SK-N-SH (cell line): ENCODE results near the gene USO1. TPM values are rescaled to one million over a fixed set of nuclear protein-coding genes. Genes with fewer than 3 reads are reported as not detected.

Source experiments
- CTCF ChIA-PET: fragments of 300-600, 350-600 bp; formaldehyde crosslinking; extraction: SDS; loops from one replicate; lab custom pipeline; 2021; lab: Yijun Ruan, JAX
- POLR2A ChIA-PET: fragments of 350-600 bp; sonication (Branson Sonifier 250); formaldehyde crosslinking; extraction: SDS; loops from one replicate; lab custom pipeline; 2020; ENCODE audit warnings: antibody characterized with exemption, inconsistent platforms; lab: Yijun Ruan, JAX
- DNase-seq: peaks from one replicate; pipeline ENCODE4 v3.0.0; 2012
- H2AFZ ChIP-seq: fragments of 200-600 bp; sonication (generic); 2 replicates; pipeline ENCODE4 v1.8.1; 2016; ENCODE audit warnings: antibody characterized with exemption, mild to moderate bottlenecking, low read depth
- H3F3A ChIP-seq: fragments of 200-600 bp; sonication (generic); replicated peaks from 2 replicates; pipeline ENCODE3; 2016; ENCODE audit warnings: antibody characterized with exemption, mild to moderate bottlenecking; ENCODE audit not compliant: insufficient read depth
- H3K27ac ChIP-seq, 2 experiments: fragments of 200-500 bp in 1 of 2; fragments of 200-600 bp in 1 of 2; sonication (Bioruptor generic) in 1 of 2; sonication (generic), shearing (Covaris generic) in 1 of 2; 2 replicates each; pipeline versions ENCODE4 v1.5.1 to v1.6.1; 2014 to 2016; ENCODE audit warnings: low read depth in 2 of 2, inconsistent platforms in 1 of 2, low read length in 1 of 2, mild to moderate bottlenecking in 1 of 2, mixed read lengths in 1 of 2
- H3K27me3 ChIP-seq: fragments of 200-600 bp; sonication (generic), shearing (Covaris generic); 2 replicates; pipeline ENCODE4 v1.6.1; 2016; ENCODE audit warnings: mixed run types; ENCODE audit not compliant: insufficient read depth
- H3K36me3 ChIP-seq, 2 experiments: fragments of 200-500 bp in 1 of 2; fragments of 200-600 bp in 1 of 2; sonication (Bioruptor generic) in 1 of 2; sonication (generic) in 1 of 2; replicated peaks in 1 of 2; 2 replicates each; pipeline versions ENCODE3 to v1.5.1; 2014 to 2016; ENCODE audit warnings: low read length in 1 of 2, mild to moderate bottlenecking in 1 of 2; ENCODE audit not compliant: insufficient read depth in 2 of 2, control insufficient read depth in 1 of 2
- H3K4me1 ChIP-seq, 2 experiments: fragments of 200-500 bp in 1 of 2; fragments of 200-600 bp in 1 of 2; sonication (Bioruptor generic) in 1 of 2; sonication (generic), shearing (Covaris generic) in 1 of 2; 2 replicates each; pipeline versions ENCODE4 v1.5.1 to v1.6.1; 2014 to 2016; ENCODE audit warnings: low read depth in 1 of 2, low read length in 1 of 2, mixed run types in 1 of 2; ENCODE audit not compliant: insufficient read depth in 2 of 2, control insufficient read depth in 1 of 2
- H3K4me2 ChIP-seq: fragments of 200-600 bp; sonication (generic), shearing (Covaris generic); 2 replicates; pipeline ENCODE4 v1.6.1; 2017; ENCODE audit warnings: mixed run types
- H3K4me3 ChIP-seq, 2 experiments: fragments of 200-500 bp in 1 of 2; fragments of 200-600 bp in 1 of 2; sonication (Bioruptor generic) in 1 of 2; sonication (generic), shearing (Covaris generic) in 1 of 2; 2 replicates each; pipeline versions ENCODE4 v1.5.1 to v1.8.1; 2014 to 2016; ENCODE audit warnings: low read depth in 2 of 2, inconsistent platforms in 1 of 2, low read length in 1 of 2, mild to moderate bottlenecking in 1 of 2, mixed read lengths in 1 of 2, moderate library complexity in 1 of 2
- H3K79me2 ChIP-seq: fragments of 200-600 bp; sonication (generic); 2 replicates; pipeline ENCODE4 v1.8.1; 2017; ENCODE audit warnings: mild to moderate bottlenecking; ENCODE audit not compliant: insufficient read depth
- H3K9ac ChIP-seq: fragments of 200-600 bp; sonication (generic); 2 replicates; pipeline ENCODE4 v1.6.1; 2017; ENCODE audit warnings: mixed run types
- H3K9me2 ChIP-seq: fragments of 200-600 bp; sonication (generic); 2 replicates; pipeline ENCODE4 v1.6.1; 2017; ENCODE audit warnings: mixed run types
- H3K9me3 ChIP-seq: fragments of 200-600 bp; sonication (generic); 2 replicates; pipeline ENCODE4 v1.6.1; 2017; ENCODE audit warnings: mixed run types, mild to moderate bottlenecking, moderate library complexity
- H4K20me1 ChIP-seq: fragments of 200-600 bp; sonication (generic); 2 replicates; pipeline ENCODE4 v1.6.1; 2017; ENCODE audit warnings: mild to moderate bottlenecking, mixed run types; ENCODE audit not compliant: insufficient read depth
- CHD2 ChIP-seq: fragments of 150-350 bp; IDR thresholded peaks from 2 replicates; pipeline ENCODE4 v1.6.1; 2018; ENCODE audit warnings: low read length; ENCODE audit not compliant: partially characterized antibody
- ELF1 ChIP-seq: IDR thresholded peaks from 2 replicates; pipeline ENCODE4 v1.4.0; 2012
- FOSL2 ChIP-seq: IDR thresholded peaks from 2 replicates; pipeline ENCODE4 v1.4.0; 2012; ENCODE audit warnings: low read depth, mild to moderate bottlenecking, moderate library complexity, borderline replicate concordance
- GATA2 ChIP-seq: sonication (generic); formaldehyde crosslinking; IDR thresholded peaks from 2 replicates; pipeline ENCODE4 v1.5.0; 2020; ENCODE audit warnings: mild to moderate bottlenecking, missing genetic modification reagents
- MXI1 ChIP-seq: IDR thresholded peaks from 2 replicates; pipeline ENCODE4 v1.6.1; 2012; ENCODE audit warnings: mild to moderate bottlenecking, low read depth, low read length, improper control_type of control experiment
- RCOR1 ChIP-seq: fragments of 150-350 bp; IDR thresholded peaks from 2 replicates; pipeline ENCODE4 v1.6.1; 2017; ENCODE audit warnings: antibody characterized with exemption, low read length
- RXRA ChIP-seq: IDR thresholded peaks from 2 replicates; pipeline ENCODE4 v1.4.0; 2012; ENCODE audit warnings: low read depth, mild to moderate bottlenecking, borderline replicate concordance
- SIN3A ChIP-seq: IDR thresholded peaks from 2 replicates; pipeline ENCODE4 v1.6.1; 2012; ENCODE audit warnings: low read depth, mild to moderate bottlenecking, low read length, moderate library complexity, borderline replicate concordance
- TAF1 ChIP-seq: IDR thresholded peaks from 2 replicates; pipeline ENCODE4 v1.6.1; 2012; ENCODE audit warnings: low read depth, mild to moderate bottlenecking, low read length, moderate library complexity, borderline replicate concordance
- TEAD4 ChIP-seq: IDR thresholded peaks from 2 replicates; pipeline ENCODE4 v1.4.0; 2012; ENCODE audit warnings: mild to moderate bottlenecking, borderline replicate concordance; ENCODE audit not compliant: insufficient read depth
- YY1 ChIP-seq: IDR thresholded peaks from 2 replicates; pipeline ENCODE4 v1.4.0; 2012; ENCODE audit warnings: low read depth, mild to moderate bottlenecking
- WGBS: methylation state at CpG from one replicate; pipeline ENCODE4 v1.1.6; 2017; ENCODE audit warnings: low lambda C conversion rate; 5-methylcytosine and 5-hydroxymethylcytosine counted together
- polyA plus RNA-seq, 3 experiments: library from polyadenylated mRNA; depleted of rRNA; stranded (reverse); fragments of >200 nt; gene quantifications; 2 replicates each; pipeline ENCODE4 v1.2.3, GENCODE V29; 2012
- TF ChIP-seq, protein P1 (sequence below): IDR thresholded peaks from 2 replicates; pipeline ENCODE4 v1.6.1; 2012; ENCODE audit warnings: mild to moderate bottlenecking, low read depth, low read length, moderate library complexity
- TF ChIP-seq, protein P2 (sequence below): fragments of 200-600 bp; sonication (generic); IDR thresholded peaks from 2 replicates; pipeline ENCODE4 v1.6.1; 2017; ENCODE audit warnings: antibody characterized with exemption, mild to moderate bottlenecking, moderate library complexity
- TF ChIP-seq, protein P3 (sequence below): IDR thresholded peaks from 2 replicates; pipeline ENCODE4 v1.4.0; 2012; ENCODE audit warnings: low read depth, borderline replicate concordance
- TF ChIP-seq, protein P4 (sequence below): fragments of 150-350 bp; IDR thresholded peaks from 2 replicates; pipeline ENCODE4 v1.6.1; 2016; ENCODE audit warnings: mild to moderate bottlenecking, low read depth, low read length
- TF ChIP-seq, protein P5 (sequence below): IDR thresholded peaks from 2 replicates; pipeline ENCODE4 v1.4.0; 2012; ENCODE audit warnings: low read depth, borderline replicate concordance

USO1 gene, protein sequence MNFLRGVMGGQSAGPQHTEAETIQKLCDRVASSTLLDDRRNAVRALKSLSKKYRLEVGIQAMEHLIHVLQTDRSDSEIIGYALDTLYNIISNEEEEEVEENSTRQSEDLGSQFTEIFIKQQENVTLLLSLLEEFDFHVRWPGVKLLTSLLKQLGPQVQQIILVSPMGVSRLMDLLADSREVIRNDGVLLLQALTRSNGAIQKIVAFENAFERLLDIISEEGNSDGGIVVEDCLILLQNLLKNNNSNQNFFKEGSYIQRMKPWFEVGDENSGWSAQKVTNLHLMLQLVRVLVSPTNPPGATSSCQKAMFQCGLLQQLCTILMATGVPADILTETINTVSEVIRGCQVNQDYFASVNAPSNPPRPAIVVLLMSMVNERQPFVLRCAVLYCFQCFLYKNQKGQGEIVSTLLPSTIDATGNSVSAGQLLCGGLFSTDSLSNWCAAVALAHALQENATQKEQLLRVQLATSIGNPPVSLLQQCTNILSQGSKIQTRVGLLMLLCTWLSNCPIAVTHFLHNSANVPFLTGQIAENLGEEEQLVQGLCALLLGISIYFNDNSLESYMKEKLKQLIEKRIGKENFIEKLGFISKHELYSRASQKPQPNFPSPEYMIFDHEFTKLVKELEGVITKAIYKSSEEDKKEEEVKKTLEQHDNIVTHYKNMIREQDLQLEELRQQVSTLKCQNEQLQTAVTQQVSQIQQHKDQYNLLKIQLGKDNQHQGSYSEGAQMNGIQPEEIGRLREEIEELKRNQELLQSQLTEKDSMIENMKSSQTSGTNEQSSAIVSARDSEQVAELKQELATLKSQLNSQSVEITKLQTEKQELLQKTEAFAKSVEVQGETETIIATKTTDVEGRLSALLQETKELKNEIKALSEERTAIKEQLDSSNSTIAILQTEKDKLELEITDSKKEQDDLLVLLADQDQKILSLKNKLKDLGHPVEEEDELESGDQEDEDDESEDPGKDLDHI
- 25.6 and 38.8 TPM in 2 replicates for polyA plus RNA-seq (2012; rRNA removed)
- polyA plus RNA-seq (2012; cell fraction: cytosol; rRNA removed) = 41.4 and 46.9 TPM in 2 replicates
- 13.3 and 32.7 TPM in 2 replicates for polyA plus RNA-seq (2012; cell fraction: nucleus; rRNA removed)

DNA sequence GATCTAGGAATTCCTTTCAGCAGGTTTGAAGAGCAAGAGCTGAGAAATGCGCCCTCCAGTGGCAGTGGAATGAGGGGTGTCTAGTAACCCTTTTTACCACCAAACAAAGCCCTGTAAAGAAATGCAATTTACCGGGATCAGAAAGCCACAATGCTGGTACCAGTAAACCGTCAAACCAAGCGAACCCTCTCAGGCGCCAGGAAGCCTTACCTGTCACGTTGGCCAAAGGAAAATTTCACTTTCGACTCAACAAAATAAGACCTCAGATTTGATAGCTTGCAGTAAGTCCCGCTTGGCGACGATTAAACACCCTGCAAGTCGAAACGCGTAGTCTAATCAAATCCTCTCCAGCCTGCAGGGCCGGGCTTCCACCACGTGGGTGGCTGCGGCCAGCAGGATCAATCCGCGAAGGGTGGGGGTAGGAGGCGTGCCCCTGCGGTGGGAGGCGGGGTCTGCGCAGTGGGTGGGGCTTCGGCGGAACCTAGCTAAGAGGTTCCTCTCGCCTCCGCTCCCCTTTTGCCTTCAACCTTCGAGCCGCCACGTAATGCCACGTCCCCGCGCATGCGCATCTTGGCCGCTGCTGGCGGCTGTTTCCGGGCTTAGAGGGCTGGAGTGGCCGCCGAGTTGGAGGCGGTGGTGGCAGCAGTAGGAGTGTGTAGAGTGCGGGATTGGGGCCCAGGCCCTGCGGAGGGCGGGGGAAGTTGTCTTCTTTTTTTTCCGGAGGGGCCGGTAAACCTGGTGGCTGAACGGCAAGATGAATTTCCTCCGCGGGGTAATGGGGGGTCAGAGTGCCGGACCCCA is at the start of gene USO1:
Gene USO1 (plus strand): TSS at position 512 of the 801 bp plus-strand sequence. CDS start 243 bp downstream, at position 755.
- H3F3A ChIP-seq = peaks cover 10% of the 10 kb centered on the region
- H3K9me2 ChIP-seq = no peaks in the 10 kb centered on the region
- CTCF ChIA-PET = interaction anchor here (0.6 to 4.1 kb wide), 37 partner anchors 9 to 211 kb away, joined by 3 to 45 read pairs (median 4); partner anchors contain the start of gene CDKL2
- peak; percentile 95 for DNase-seq
- H3K9me3 ChIP-seq = no peaks in the 10 kb centered on the region
- no peaks in the 10 kb centered on the region for H3K27me3 ChIP-seq
- H2AFZ ChIP-seq = peak within 1 kb of the TSS; percentile 82
- H3K9ac ChIP-seq = peak within 1 kb of the TSS; percentile 96
- H4K20me1 ChIP-seq = peaks cover 25% of the 10 kb centered on the region
- peak within 1 kb of the TSS; percentile 66 for H3K4me2 ChIP-seq
- WGBS = under 1% methylated on average over 26 of the region's 48 CpGs
- POLR2A ChIA-PET = interaction anchor here (0.9 to 3.5 kb wide), 5 partner anchors 12 to 210 kb away, joined by 3 to 24 read pairs (median 4); partner anchors contain the start of genes G3BP2, RCHY1 and THAP6
- H3K27ac ChIP-seq = peak within 1 kb of the TSS; percentile 94 to 97
- H3K36me3 ChIP-seq = no peaks in the 10 kb centered on the region
- H3K4me1 ChIP-seq = peaks cover 13 to 23% of the 10 kb centered on the region in 2 experiments; a peak in 3 of 4 replicates
- H3K79me2 ChIP-seq = peaks cover 65% of the 10 kb centered on the region
- H3K4me3 ChIP-seq = peak within 1 kb of the TSS; percentile 71 to 94
- TF ChIP-seq RXRA = no peak
- peak; percentile 74 for TF ChIP-seq SIN3A
- peak; percentile 87 for TF ChIP-seq TAF1
- TF ChIP-seq MXI1 = peak; percentile 99
- TF ChIP-seq ELF1 = peak; percentile 85
- TF ChIP-seq, protein P1, sequence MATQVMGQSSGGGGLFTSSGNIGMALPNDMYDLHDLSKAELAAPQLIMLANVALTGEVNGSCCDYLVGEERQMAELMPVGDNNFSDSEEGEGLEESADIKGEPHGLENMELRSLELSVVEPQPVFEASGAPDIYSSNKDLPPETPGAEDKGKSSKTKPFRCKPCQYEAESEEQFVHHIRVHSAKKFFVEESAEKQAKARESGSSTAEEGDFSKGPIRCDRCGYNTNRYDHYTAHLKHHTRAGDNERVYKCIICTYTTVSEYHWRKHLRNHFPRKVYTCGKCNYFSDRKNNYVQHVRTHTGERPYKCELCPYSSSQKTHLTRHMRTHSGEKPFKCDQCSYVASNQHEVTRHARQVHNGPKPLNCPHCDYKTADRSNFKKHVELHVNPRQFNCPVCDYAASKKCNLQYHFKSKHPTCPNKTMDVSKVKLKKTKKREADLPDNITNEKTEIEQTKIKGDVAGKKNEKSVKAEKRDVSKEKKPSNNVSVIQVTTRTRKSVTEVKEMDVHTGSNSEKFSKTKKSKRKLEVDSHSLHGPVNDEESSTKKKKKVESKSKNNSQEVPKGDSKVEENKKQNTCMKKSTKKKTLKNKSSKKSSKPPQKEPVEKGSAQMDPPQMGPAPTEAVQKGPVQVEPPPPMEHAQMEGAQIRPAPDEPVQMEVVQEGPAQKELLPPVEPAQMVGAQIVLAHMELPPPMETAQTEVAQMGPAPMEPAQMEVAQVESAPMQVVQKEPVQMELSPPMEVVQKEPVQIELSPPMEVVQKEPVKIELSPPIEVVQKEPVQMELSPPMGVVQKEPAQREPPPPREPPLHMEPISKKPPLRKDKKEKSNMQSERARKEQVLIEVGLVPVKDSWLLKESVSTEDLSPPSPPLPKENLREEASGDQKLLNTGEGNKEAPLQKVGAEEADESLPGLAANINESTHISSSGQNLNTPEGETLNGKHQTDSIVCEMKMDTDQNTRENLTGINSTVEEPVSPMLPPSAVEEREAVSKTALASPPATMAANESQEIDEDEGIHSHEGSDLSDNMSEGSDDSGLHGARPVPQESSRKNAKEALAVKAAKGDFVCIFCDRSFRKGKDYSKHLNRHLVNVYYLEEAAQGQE = 0 out of 2 replicates have a peak, but pooled peaks have one; percentile 15
- TF ChIP-seq GATA2 (CRISPR knock-in tag) = 0 out of 2 replicates have a peak, but pooled peaks have one; percentile 11
- TF ChIP-seq, protein P2, sequence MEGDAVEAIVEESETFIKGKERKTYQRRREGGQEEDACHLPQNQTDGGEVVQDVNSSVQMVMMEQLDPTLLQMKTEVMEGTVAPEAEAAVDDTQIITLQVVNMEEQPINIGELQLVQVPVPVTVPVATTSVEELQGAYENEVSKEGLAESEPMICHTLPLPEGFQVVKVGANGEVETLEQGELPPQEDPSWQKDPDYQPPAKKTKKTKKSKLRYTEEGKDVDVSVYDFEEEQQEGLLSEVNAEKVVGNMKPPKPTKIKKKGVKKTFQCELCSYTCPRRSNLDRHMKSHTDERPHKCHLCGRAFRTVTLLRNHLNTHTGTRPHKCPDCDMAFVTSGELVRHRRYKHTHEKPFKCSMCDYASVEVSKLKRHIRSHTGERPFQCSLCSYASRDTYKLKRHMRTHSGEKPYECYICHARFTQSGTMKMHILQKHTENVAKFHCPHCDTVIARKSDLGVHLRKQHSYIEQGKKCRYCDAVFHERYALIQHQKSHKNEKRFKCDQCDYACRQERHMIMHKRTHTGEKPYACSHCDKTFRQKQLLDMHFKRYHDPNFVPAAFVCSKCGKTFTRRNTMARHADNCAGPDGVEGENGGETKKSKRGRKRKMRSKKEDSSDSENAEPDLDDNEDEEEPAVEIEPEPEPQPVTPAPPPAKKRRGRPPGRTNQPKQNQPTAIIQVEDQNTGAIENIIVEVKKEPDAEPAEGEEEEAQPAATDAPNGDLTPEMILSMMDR = peak; percentile 93
- TF ChIP-seq YY1 = peak; percentile 69
- peak; percentile 76 for TF ChIP-seq CHD2
- no peak for TF ChIP-seq RCOR1
- 0 out of 2 replicates have a peak, but pooled peaks have one; percentile 2 for TF ChIP-seq TEAD4
- TF ChIP-seq, protein P3, sequence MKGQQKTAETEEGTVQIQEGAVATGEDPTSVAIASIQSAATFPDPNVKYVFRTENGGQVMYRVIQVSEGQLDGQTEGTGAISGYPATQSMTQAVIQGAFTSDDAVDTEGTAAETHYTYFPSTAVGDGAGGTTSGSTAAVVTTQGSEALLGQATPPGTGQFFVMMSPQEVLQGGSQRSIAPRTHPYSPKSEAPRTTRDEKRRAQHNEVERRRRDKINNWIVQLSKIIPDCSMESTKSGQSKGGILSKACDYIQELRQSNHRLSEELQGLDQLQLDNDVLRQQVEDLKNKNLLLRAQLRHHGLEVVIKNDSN = peak; percentile 89
- no peak for TF ChIP-seq FOSL2
- TF ChIP-seq, protein P4, sequence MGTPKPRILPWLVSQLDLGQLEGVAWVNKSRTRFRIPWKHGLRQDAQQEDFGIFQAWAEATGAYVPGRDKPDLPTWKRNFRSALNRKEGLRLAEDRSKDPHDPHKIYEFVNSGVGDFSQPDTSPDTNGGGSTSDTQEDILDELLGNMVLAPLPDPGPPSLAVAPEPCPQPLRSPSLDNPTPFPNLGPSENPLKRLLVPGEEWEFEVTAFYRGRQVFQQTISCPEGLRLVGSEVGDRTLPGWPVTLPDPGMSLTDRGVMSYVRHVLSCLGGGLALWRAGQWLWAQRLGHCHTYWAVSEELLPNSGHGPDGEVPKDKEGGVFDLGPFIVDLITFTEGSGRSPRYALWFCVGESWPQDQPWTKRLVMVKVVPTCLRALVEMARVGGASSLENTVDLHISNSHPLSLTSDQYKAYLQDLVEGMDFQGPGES = no peak
- TF ChIP-seq, protein P5, sequence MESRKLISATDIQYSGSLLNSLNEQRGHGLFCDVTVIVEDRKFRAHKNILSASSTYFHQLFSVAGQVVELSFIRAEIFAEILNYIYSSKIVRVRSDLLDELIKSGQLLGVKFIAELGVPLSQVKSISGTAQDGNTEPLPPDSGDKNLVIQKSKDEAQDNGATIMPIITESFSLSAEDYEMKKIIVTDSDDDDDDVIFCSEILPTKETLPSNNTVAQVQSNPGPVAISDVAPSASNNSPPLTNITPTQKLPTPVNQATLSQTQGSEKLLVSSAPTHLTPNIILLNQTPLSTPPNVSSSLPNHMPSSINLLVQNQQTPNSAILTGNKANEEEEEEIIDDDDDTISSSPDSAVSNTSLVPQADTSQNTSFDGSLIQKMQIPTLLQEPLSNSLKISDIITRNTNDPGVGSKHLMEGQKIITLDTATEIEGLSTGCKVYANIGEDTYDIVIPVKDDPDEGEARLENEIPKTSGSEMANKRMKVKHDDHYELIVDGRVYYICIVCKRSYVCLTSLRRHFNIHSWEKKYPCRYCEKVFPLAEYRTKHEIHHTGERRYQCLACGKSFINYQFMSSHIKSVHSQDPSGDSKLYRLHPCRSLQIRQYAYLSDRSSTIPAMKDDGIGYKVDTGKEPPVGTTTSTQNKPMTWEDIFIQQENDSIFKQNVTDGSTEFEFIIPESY = no peak
